Anterior cingulate cortex (tissue), 58 donors: ENCODE results near the gene IL12B.

Experiments used
- DNase-seq, 58 donors: peaks; one replicate each; lab custom pipeline; 2025; lab: John Stamatoyannopoulos, UW

Gene IL12B

GRCh38 chr5:159336586-159336985 is 6.3 kb upstream of the IL12B start:
- DNase-seq: no peak

- DNase-seq: no peak
Measured at GRCh38 chr5:159333545-159333925, 3.2 kb upstream of the IL12B start.

GRCh38 chr5:159332800-159333544 is 2.7 kb upstream of the IL12B start:
- peak in 3 of 58 donors; percentile 5 to 8 (median 7) for DNase-seq

- peak in 29 of 58 donors; percentile 9 to 65 (median 21) for DNase-seq
Measured at GRCh38 chr5:159331093-159331973, 1.0 kb upstream of the IL12B start.

- DNase-seq: no peak
Measured at GRCh38 chr5:159324986-159325385, 5.3 kb downstream of the IL12B start.

- peak in 1 of 58 donors; percentile 6 for DNase-seq
Measured at GRCh38 chr5:159324102-159324755, 6.1 kb downstream of the IL12B start.

- no peak for DNase-seq
Measured at GRCh38 chr5:159322180-159322579, 8.1 kb downstream of the IL12B start.

GRCh38 chr5:159319832-159320231 is 10.5 kb downstream of the IL12B start:
- no peak for DNase-seq

- DNase-seq: peak in 1 of 58 donors; percentile 12
Measured at GRCh38 chr5:159319363-159319762, 10.9 kb downstream of the IL12B start.

- no peak for DNase-seq
Measured at GRCh38 chr5:159318448-159318847, 11.8 kb downstream of the IL12B start.

GRCh38 chr5:159317849-159318248 is 12.4 kb downstream of the IL12B start:
- DNase-seq: no peak

GRCh38 chr5:159316519-159317383 is 13.5 kb downstream of the IL12B start:
- peak in 2 of 58 donors; percentile 3 to 6 for DNase-seq

- DNase-seq: no peak
Measured at GRCh38 chr5:159313197-159313596, 17.1 kb downstream of the IL12B start.

- no peak for DNase-seq
Measured at GRCh38 chr5:159311063-159311462, 19.2 kb downstream of the IL12B start.

GRCh38 chr5:159310511-159310910 is 19.8 kb downstream of the IL12B start:
- peak in 6 of 58 donors; percentile 4 to 29 (median 12) for DNase-seq

- DNase-seq: peak in 1 of 58 donors; percentile 5
Measured at GRCh38 chr5:159309689-159310433, 20.4 kb downstream of the IL12B start.

- no peak for DNase-seq
Measured at GRCh38 chr5:159304961-159305595, 25.2 kb downstream of the IL12B start.

GRCh38 chr5:159303286-159303685 is 27.0 kb downstream of the IL12B start:
- no peak for DNase-seq
